ENCODE results near the gene CACNB1.

The CACNB1 gene

DNA sequence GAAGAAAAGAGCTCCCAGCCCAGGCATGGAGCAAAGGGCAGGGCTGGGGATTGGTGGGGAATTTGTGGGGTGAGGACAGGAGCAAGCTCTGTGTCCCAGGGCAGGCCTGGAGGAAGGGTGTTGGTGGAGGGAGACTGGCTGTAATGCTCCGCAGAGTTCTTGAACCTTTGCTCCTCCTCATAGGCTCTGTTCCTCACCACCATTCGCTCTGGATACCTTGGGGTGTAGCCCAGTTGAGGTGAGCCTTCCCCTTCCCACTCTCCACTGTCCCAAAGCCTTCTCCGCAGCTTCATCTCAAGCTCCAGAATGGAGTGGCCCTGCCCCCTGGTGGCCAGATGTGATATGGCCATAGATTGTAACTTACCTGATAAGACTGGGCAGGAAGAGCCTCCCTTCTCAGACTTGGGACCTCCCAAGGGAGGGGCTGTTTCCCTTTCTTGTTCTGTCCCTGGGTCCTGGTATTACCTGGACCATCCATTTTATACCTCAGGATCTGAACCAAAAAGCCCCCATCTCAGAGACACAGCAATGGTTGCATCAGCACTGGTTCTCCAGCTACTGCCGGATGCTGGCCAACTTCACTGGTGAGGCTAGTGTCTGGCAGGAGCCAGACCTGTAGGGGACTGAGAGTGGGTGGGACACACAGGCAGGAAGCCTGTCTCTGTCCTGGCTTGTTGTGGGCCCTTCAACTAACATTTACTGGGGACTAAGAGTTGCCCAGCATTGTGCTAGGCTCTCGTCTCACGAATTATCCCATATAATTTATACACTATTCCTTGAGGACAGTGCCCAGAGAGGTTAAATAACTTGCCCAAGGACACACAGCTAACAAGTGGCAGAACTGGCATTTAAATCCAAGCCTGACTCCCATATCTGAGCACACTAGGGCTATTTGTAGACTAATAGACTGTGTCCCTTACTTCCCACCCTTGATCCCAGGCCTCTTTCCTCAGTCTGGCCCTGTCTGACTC is 47.4 kb upstream of the CACNB1 start (continued):
- TF ChIP-seq ZNF610 (tag by site-specific recombination; IDR thresholded peaks at IDR 0.05; ENCODE audit: borderline replicate concordance), result no peak
- TF ChIP-seq, protein P1, sequence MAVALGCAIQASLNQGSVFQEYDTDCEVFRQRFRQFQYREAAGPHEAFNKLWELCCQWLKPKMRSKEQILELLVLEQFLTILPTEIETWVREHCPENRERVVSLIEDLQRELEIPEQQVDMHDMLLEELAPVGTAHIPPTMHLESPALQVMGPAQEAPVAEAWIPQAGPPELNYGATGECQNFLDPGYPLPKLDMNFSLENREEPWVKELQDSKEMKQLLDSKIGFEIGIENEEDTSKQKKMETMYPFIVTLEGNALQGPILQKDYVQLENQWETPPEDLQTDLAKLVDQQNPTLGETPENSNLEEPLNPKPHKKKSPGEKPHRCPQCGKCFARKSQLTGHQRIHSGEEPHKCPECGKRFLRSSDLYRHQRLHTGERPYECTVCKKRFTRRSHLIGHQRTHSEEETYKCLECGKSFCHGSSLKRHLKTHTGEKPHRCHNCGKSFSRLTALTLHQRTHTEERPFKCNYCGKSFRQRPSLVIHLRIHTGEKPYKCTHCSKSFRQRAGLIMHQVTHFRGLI (tag by site-specific recombination; IDR thresholded peaks at IDR 0.05), result no peak
- 0 out of 2 replicates have a peak, but pooled peaks have one; percentile 8 for TF ChIP-seq GLIS1 (tag by site-specific recombination; IDR thresholded peaks at IDR 0.05)
- no peak for TF ChIP-seq KLF7 (tag by site-specific recombination; IDR thresholded peaks at IDR 0.05; ENCODE audit: borderline replicate concordance)
- no peak for TF ChIP-seq ZNF37A (tag by site-specific recombination; IDR thresholded peaks at IDR 0.05)
- no peak for TF ChIP-seq ZNF133 (tag by site-specific recombination; IDR thresholded peaks at IDR 0.05)
- no peak for TF ChIP-seq ZNF174 (tag by site-specific recombination; IDR thresholded peaks at IDR 0.05)
- 0 out of 2 replicates have a peak, but pooled peaks have one; percentile 42 for TF ChIP-seq ZNF2 (tag by site-specific recombination; IDR thresholded peaks at IDR 0.05)
- TF ChIP-seq SP3 (tag by site-specific recombination; IDR thresholded peaks at IDR 0.05), result 0 out of 2 replicates have a peak, but pooled peaks have one; percentile 15
- no peak for TF ChIP-seq YY1 (tag by site-specific recombination; IDR thresholded peaks at IDR 0.05)
- TF ChIP-seq ZNF629 (tag by site-specific recombination; IDR thresholded peaks at IDR 0.05), result no peak
- no peak for TF ChIP-seq ZNF354C (tag by site-specific recombination; IDR thresholded peaks at IDR 0.05; ENCODE audit: borderline replicate concordance, low read depth)
- 0 out of 2 replicates have a peak, but pooled peaks have one; percentile 51 for TF ChIP-seq ZEB2 (tag by site-specific recombination; IDR thresholded peaks at IDR 0.05)
- TF ChIP-seq CTCF (tag by site-specific recombination; IDR thresholded peaks at IDR 0.05), result peak; percentile 91
- no peak for TF ChIP-seq ZNF530 (tag by site-specific recombination; IDR thresholded peaks at IDR 0.05; ENCODE audit: low read depth)
- peak; percentile 56 for TF ChIP-seq ZNF660 (tag by site-specific recombination; IDR thresholded peaks at IDR 0.05)
- TF ChIP-seq, protein P2, sequence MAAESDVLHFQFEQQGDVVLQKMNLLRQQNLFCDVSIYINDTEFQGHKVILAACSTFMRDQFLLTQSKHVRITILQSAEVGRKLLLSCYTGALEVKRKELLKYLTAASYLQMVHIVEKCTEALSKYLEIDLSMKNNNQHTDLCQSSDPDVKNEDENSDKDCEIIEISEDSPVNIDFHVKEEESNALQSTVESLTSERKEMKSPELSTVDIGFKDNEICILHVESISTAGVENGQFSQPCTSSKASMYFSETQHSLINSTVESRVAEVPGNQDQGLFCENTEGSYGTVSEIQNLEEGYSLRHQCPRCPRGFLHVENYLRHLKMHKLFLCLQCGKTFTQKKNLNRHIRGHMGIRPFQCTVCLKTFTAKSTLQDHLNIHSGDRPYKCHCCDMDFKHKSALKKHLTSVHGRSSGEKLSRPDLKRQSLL (tag by site-specific recombination; IDR thresholded peaks at IDR 0.05), result no peak
- peak; percentile 89 for TF ChIP-seq ZNF768 (tag by site-specific recombination; IDR thresholded peaks at IDR 0.05)
- TF ChIP-seq ZNF654 (tag by site-specific recombination; IDR thresholded peaks at IDR 0.05; ENCODE audit: low read depth), result peak; percentile 90
- no peak for TF ChIP-seq ZIC2 (tag by site-specific recombination; IDR thresholded peaks at IDR 0.05)
- TF ChIP-seq EGR2 (tag by site-specific recombination; IDR thresholded peaks at IDR 0.05; ENCODE audit: low read depth), result no peak
- TF ChIP-seq ZNF513 (tag by site-specific recombination; IDR thresholded peaks at IDR 0.05), result no peak; the same call in 1 of the 2 replicates
- no peak for TF ChIP-seq ZNF664 (tag by site-specific recombination; IDR thresholded peaks at IDR 0.05)
- TF ChIP-seq ZNF600 (tag by site-specific recombination; IDR thresholded peaks at IDR 0.05), result peak; percentile 30; the same call in 1 of the 2 replicates
- no peak for TF ChIP-seq ZSCAN18 (tag by site-specific recombination; IDR thresholded peaks at IDR 0.05)
- no peak for TF ChIP-seq KLF9 (tag by site-specific recombination; IDR thresholded peaks at IDR 0.05; ENCODE audit: low read depth)
- TF ChIP-seq SP2 (tag by site-specific recombination; IDR thresholded peaks at IDR 0.05), result no peak
- no peak for TF ChIP-seq KLF1 (tag by site-specific recombination; IDR thresholded peaks at IDR 0.05)
- no peak for TF ChIP-seq ZNF335 (tag by site-specific recombination; conservative IDR thresholded peaks at IDR 0.05)

Data from HEK293 (cell line).